Activated T-cell treated with anti-CD3 and anti-CD28 coated beads, Interleukin-2, amount 50 U/mL, for 48 hours (primary cell): Measurements from ENCODE around the gene ASXL1.
"Not testable (repeated sequence)": the region's sequence is repeated elsewhere in the genome, so short reads cannot be mapped to it uniquely, and the experiment has no call there.

Experiments used
- DNase-seq, 2 experiments: peaks; one replicate each; pipeline ENCODE4 v3.0.0-alpha.2; 2020

ASXL1 gene

DNA sequence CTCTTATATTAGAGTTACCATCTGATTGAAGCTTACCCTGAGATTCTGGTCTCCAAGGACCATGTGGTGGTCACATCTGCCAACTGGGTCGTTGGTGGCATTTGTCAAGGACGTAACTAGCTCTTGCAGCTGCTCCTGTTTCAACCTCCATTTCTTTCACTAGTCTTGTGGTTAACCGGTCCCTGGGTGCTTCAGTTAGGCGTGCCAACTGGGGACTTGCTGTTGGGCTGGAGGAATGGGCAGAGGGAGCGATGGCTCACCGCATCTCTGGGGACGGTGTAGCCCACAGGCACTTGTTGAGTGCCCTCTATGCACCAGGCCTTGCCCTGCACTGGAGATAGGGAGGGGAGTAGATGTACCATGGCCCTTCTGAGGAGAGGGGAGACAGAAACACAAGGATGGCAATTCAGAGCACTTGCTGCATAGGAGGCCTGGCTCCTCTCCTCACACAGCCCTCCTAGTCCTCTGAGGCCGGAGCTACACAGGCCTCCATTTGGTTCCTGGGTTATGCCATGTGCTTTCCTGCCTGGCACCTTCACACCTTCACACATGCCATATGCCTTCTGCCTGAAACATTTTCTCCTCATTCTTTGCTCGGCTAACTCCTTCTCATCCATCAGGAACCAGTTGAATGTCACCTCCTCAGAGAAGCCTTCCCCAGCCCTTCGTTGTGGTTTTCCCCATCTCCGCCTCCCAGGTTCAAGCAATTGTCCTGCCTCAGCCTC is 20.0 kb upstream of the ASXL1 start:
- peak in 1 of 2 experiments; percentile 13 for DNase-seq

DNA sequence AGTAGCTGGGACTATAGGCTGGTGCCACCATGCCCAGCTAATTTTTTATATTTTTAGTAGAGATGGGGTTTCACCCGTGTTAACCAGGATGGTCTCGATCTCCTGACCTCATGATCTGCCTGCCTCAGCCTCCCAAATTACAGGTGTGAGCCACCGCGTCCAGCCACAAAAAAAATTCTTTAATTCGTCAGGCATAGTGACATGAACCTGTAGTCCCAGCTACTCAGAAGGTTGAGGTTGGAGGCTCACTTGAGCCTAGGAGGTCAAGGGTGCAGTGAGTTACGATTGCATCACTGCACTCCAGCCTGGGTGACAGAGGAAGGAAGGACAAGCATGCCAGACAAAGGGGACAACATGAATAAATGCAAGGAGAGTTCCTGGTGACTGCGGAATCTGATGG is 19.5 kb upstream of the ASXL1 start:
- DNase-seq = no peak

GRCh38 chr20:32339116-32339515 is 19.0 kb upstream of the ASXL1 start:
- no peak for DNase-seq

DNA sequence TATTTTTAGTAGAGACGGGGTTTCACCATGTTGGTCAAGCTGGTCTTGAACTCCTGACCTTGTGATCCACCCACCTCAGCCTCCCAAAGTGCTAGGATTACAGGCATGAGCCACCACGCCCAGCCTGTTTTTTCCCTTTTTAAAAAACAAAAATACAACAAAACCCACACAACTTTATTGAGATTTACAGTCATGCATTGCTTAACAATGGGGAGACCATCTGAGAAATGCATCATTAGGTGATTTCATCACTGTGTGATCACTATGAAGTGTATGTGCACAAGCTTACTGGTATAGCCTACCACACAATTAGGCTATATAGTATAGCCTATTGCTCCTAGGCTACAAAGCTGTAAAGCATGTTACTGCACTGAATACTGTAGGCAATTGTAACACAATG is 17.1 kb upstream of the ASXL1 start:
- DNase-seq = not testable (repeated sequence)

DNA sequence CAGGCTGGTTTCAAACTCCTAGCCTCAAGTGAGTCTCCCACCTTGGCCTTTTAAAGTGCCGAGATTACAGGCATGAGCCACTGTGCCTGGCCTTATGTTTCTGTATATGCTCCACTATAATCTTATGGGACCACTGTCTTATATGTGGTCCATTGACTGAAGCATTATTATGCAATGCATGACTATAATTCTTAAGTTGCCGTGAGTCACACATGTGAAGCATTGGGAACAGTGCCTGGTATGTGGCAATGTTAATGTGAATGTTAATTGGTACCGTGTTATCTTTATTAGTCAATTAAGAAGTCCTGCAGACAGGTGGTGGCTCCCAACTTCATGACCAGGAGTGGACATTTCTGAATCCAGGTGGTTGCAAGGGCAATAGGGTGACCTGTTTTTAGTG is 14.7 kb upstream of the ASXL1 start:
- DNase-seq = no peak

DNA sequence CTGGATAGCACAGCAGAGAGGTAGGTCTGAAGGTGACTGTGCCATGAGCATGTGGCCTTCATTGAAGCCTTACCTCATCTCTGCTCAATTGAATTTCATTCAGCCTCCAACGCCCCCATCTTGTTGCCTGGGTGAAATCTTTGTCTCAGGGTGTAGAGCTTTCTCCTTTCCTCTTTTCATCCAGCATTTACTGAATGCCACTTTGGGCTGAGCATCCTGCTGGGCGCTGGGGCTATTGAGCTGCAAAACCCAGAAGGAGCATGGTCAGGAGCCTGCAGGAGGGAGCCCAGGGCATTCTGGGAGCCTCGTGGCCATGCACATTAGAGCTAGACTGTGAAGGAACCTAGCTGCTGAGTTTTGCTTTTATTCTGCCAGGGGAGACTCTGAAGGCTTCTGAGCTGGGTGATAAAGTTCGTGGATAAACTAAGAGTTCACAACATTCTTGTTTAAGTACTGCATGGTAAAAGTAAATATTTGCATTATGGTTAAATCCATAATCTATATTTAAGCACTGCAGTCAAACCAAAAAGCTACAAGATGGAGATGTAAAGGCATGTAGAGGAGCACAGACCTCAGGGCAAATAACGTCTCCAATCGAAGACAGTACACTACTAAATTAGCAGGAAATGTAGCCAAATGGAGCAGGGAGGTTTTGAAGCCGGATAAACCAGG is 13.2 kb upstream of the ASXL1 start:
- DNase-seq = no peak

GRCh38 chr20:32348207-32348606 is 9.9 kb upstream of the ASXL1 start:
- no peak for DNase-seq

DNA sequence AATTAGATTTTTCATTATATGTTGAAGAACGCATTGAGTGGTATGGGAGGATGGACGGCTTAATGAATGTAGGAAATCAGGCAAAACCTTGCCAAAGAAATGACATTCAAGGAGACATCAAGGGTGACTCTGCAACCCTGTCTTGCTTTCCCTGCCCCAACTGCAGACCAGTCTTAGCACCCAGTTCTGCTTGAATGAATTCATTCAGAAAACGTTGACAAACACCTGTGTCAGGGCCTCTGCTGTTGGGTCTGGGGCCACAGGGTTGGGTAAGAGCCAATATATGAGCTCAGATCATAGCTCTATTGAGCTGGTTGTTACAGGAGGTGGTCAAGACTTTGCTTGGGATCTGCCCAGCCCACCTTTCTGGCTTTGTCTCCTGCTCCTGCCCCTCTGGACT is 7.7 kb upstream of the ASXL1 start:
- DNase-seq = no peak

DNA sequence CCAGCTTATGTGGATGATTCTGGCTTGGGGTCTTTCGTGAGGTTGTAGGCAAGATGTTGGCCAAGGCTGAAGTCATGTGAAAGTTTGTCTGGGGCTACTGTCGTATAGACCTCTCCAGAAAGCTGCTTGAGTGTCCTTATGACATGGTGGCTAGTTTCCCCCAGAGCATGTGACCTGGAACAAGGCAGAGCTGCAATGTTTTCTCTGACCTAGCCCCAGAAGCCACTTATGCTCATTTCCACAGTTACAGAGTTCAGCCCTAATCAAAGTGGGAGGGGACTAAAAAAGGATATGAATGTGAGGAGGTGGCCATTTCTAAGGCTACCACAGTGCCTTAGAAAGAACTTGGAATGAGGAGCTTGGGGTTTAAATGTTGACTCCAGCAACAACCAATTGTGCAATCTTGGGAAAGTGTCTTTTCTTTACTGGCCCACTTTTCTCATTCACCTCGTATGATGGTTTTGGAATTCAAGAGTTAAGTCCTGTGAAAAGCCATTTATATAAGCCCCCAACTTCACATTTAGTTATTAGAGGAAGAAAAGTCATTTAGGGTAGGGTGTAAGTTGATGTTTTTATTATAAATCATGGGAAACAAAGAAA is 5.9 kb upstream of the ASXL1 start:
- DNase-seq = no peak

DNA sequence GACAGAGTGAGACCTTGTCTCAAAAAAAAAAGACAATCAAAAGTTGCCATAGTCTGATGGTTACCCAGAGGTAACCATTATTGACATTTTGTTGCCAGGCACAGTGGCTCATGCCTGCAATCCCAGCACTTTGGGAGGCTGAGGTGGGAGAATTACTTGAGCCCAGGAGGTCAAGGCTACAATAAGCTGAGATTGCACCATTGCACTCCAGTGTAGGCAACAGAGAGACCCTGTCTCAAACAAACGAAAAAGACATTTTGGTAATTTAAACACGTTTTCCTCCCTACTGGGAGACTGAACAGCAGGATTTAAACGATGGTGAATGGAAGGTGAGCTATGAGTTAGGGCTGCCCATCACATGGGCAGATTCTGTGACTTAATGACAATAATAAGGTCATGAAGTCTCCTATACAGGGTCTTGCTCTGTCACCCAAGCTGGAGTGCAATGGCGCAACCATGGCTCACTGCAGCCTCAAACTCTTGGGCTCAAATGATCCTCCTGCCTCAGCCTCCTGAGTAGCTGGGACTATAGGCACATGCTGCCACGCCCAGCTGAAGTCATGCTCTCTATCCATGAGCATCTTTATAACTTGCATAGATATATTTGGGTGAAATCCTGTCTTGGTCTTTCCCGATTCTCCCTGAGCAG is 4.2 kb upstream of the ASXL1 start:
- no peak for DNase-seq

- peak; percentile 61 to 63 for DNase-seq
Measured at GRCh38 chr20:32354592-32355416, 3.3 kb upstream of the ASXL1 start.

DNA sequence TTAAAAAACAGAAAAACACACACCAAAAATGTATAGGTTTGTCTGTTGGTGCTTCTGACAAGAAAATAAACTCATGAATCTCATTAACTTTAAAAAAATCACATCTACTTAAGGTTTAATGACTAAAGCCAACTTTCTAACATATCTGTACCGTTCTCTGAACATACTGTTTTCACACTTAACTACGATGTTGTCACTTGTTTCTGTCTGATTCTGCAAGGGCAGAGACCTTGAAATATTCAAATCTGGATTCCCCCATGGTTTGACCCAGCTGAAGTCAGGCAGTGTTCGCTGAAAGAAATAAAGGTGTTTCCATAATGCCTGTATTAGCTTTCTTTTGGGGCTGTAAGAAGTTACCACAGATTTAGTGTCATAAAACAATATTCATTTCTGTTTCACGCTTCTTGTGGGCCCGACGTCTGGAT is 2.7 kb upstream of the ASXL1 start:
- DNase-seq = peak; percentile 39 to 48

GRCh38 chr20:32355907-32356621 is 2.1 kb upstream of the ASXL1 start:
- not testable (repeated sequence) for DNase-seq

GRCh38 chr20:32356622-32357374 is 1.3 kb upstream of the ASXL1 start:
- DNase-seq = no peak

DNA sequence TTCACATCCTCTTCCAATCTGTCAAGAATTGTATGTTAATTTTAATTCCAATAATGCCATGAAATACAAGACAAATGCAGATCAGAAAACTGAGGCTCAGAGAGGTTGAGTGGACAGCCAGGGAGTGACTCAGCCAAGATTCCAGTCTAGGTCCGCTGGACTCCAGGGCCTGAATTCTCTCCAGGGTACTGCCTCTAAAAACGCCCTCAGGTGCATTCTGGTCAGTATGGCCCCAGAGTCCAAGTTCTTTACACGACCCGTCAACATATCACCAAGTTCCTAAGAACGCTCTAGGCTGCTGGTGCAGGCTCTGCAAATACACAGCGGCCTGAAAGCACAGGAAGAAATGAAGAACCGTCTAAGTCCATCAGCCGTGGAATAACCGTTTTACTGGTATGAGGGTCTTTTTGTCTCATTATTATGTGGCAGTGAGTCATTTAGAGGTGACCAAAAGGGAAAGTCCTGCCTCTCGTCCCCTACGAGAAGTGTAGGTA is 709 bp upstream of the ASXL1 start:
- DNase-seq = no peak

DNA sequence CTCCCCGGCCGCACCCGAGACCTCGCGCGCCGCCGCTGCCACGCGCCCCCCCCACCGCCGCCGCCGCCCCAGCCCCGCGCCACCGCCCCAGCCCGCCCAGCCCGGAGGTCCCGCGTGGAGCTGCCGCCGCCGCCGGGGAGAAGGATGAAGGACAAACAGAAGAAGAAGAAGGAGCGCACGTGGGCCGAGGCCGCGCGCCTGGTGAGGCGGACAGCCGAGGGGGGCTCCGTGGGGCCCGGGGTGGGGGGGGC is 426 bp downstream of the ASXL1 start:
- DNase-seq = no peak

- DNase-seq = peak; percentile 84 to 86
Measured at GRCh38 chr20:32358883-32359632, 927 bp downstream of the ASXL1 start.

DNA sequence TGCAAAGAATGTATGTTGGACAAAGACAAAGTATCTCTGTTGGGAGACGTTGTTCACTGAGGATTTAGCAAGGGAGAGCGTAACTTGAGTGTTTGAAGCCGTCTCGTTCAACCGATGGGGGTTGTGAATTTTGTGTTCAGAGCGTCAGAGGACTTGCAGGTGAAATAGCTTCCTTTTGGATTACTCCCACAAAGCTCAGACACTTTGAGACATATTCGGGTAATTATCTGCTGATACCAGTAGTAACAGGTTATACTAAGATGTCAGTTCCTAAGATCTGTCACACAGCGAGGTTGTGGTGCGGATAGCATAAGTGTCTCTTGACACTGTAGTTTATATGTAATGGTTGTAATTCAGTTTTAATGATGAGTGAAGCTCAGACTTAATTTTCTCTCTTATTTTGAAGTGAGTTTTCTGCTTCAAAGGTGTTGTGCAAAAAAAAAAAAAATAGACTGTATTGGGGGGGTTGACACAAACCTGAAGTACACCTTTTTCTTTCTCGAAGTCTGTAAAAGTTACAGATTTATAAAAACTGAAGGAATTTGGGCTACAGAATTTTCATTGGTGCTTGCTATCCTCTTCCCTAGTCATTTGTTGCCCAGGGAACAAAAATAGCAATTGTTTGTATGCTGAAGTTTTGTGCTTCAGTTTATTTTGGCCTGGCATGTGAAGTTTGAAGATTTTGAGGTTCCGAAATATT is 1.7 kb downstream of the ASXL1 start:
- DNase-seq = no peak

- no peak for DNase-seq
Measured at GRCh38 chr20:32360333-32360634, 2.2 kb downstream of the ASXL1 start.

- no peak for DNase-seq
Measured at GRCh38 chr20:32362901-32363364, 4.8 kb downstream of the ASXL1 start.
